Smooth muscle cell (in vitro differentiated cells): ENCODE results near the gene GTF2IRD1. TPM values are rescaled to one million over a fixed set of nuclear protein-coding genes. Genes with fewer than 3 reads are reported as not detected.

Experiments
- DNase-seq: peaks from one replicate; lab custom pipeline; 2025; ENCODE audit not compliant: unreplicated experiment; lab: John Stamatoyannopoulos, UW
- H2AFZ ChIP-seq: fragments of 200-600 bp; sonication (generic); 2 replicates; pipeline ENCODE4 v1.6.0; 2016; ENCODE audit warnings: antibody characterized with exemption, low read depth, mild to moderate bottlenecking
- H3F3A ChIP-seq: fragments of 200-600 bp; sonication (generic); 2 replicates; pipeline ENCODE4 v1.6.0; 2017; ENCODE audit warnings: antibody characterized with exemption, low read depth
- H3K27ac ChIP-seq: fragments of 200-600 bp; sonication (generic); 2 replicates; pipeline ENCODE4 v1.5.1; 2016; ENCODE audit warnings: low read depth, mild to moderate bottlenecking
- H3K27me3 ChIP-seq: fragments of 200-600 bp; sonication (generic); 2 replicates; pipeline ENCODE4 v1.6.1; 2016; ENCODE audit warnings: low read depth, mild to moderate bottlenecking
- H3K36me3 ChIP-seq: fragments of 200-600 bp; sonication (generic); 2 replicates; pipeline ENCODE4 v1.5.1; 2016; ENCODE audit warnings: low read depth
- H3K4me1 ChIP-seq: fragments of 200-600 bp; sonication (generic); 2 replicates; pipeline ENCODE4 v1.5.1; 2016; ENCODE audit warnings: low read depth
- H3K4me2 ChIP-seq: fragments of 200-600 bp; sonication (generic); 2 replicates; pipeline ENCODE4 v1.6.0; 2016; ENCODE audit warnings: mild to moderate bottlenecking
- H3K4me3 ChIP-seq: fragments of 200-600 bp; sonication (generic); 2 replicates; pipeline ENCODE4 v1.5.1; 2016; ENCODE audit warnings: mild to moderate bottlenecking
- H3K79me2 ChIP-seq: fragments of 200-600 bp; sonication (generic); 2 replicates; pipeline ENCODE4 v1.6.0; 2016; ENCODE audit warnings: low read depth, mild to moderate bottlenecking
- H3K9ac ChIP-seq: fragments of 200-600 bp; sonication (generic); 2 replicates; pipeline ENCODE4 v1.6.0; 2016; ENCODE audit warnings: low read depth
- H3K9me3 ChIP-seq: fragments of 200-600 bp; sonication (generic); replicated peaks from 2 replicates; pipeline ENCODE4 v1.5.1; 2016; ENCODE audit warnings: low read depth
- H4K20me1 ChIP-seq: fragments of 200-600 bp; sonication (generic); 2 replicates; pipeline ENCODE4 v1.6.0; 2016; ENCODE audit warnings: low read depth
- WGBS: methylation state at CpG from one replicate; pipeline ENCODE4 v1.1.7; 2016; ENCODE audit warnings: low lambda C conversion rate; 5-methylcytosine and 5-hydroxymethylcytosine counted together
- polyA plus RNA-seq: library from polyadenylated mRNA; unstranded; fragments of >200 nt; fragmentation: Nextera tagmentation; extraction: Ambion mirVana; gene quantifications from 2 replicates; pipeline ENCODE4 v1.2.1, GENCODE V29; 2016
- total RNA-seq: library from RNA; depleted of rRNA; stranded (reverse); fragments of >200 nt; gene quantifications from 2 replicates; pipeline ENCODE4 v1.2.3, GENCODE V29; 2014
- TF ChIP-seq, protein P1 (sequence below): fragments of 200-600 bp; sonication (generic); IDR thresholded peaks from 2 replicates; pipeline ENCODE4 v1.5.1; 2017; ENCODE audit warnings: borderline replicate concordance, mild to moderate bottlenecking, antibody characterized with exemption; ENCODE audit not compliant: insufficient read depth, poor library complexity, severe bottlenecking

Gene GTF2IRD1
- total and polyA plus RNA-seq, 2 experiments from 2014 or later = 20.0 to 41.5 TPM

DNA sequence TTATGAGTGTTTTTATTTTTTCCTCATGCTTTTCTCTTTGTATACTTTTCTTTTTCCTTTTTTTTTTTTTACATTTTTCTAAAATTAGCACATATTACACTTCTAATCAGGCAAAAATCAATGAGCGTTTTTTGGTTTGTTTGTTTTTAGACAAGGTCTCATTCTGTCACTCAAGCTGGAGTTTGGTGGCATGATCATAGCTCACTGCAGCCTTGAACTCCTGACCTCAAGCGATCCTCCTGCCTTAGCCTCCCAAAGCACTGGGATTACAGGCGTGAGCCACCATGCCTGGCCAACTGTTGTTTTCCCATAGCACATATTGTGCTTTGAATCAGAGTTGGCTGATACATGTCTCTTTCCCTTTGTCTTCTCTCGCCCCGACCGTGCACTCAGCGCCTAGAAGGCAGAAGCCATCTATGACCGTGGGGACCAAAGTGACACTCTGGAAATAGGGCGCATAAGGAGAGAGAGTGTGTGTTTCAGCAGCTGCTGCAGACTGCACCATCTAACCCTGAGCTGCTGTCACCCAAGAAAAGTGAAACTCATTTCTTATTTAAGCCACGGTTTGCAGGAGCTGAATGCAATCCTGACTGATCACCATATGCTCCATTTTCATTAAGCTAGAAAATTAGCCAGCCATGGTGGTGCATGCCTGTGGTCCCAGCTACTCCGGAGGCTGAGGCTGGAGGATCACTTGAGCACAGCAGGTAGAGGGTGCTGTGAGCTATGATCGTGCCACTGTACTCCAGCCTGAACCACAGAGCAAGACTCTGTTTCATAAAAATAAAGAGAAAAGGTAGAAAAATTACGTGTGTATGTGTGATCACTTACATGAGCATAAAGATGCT is 162.5 kb downstream of the GTF2IRD1 start:
- no peak overlapping the region for H2AFZ ChIP-seq
- no peak overlapping the region for H3K4me2 ChIP-seq
- TF ChIP-seq, protein P1, sequence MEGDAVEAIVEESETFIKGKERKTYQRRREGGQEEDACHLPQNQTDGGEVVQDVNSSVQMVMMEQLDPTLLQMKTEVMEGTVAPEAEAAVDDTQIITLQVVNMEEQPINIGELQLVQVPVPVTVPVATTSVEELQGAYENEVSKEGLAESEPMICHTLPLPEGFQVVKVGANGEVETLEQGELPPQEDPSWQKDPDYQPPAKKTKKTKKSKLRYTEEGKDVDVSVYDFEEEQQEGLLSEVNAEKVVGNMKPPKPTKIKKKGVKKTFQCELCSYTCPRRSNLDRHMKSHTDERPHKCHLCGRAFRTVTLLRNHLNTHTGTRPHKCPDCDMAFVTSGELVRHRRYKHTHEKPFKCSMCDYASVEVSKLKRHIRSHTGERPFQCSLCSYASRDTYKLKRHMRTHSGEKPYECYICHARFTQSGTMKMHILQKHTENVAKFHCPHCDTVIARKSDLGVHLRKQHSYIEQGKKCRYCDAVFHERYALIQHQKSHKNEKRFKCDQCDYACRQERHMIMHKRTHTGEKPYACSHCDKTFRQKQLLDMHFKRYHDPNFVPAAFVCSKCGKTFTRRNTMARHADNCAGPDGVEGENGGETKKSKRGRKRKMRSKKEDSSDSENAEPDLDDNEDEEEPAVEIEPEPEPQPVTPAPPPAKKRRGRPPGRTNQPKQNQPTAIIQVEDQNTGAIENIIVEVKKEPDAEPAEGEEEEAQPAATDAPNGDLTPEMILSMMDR = no peak
- H3K27ac ChIP-seq = no peak overlapping the region
- no peaks in the 10 kb centered on the region for H3K9me3 ChIP-seq
- no peak for DNase-seq
- H4K20me1 ChIP-seq = no peaks in the 10 kb centered on the region
- WGBS = 95% methylated on average over 13 of the region's 13 CpGs
- H3F3A ChIP-seq = no peaks in the 10 kb centered on the region
- H3K9ac ChIP-seq = no peak overlapping the region
- H3K27me3 ChIP-seq = no peaks in the 10 kb centered on the region
- H3K4me3 ChIP-seq = no peak overlapping the region
- H3K79me2 ChIP-seq = no peaks in the 10 kb centered on the region
- peaks cover 10% of the 10 kb centered on the region for H3K4me1 ChIP-seq
- H3K36me3 ChIP-seq = no peaks in the 10 kb centered on the region

DNA sequence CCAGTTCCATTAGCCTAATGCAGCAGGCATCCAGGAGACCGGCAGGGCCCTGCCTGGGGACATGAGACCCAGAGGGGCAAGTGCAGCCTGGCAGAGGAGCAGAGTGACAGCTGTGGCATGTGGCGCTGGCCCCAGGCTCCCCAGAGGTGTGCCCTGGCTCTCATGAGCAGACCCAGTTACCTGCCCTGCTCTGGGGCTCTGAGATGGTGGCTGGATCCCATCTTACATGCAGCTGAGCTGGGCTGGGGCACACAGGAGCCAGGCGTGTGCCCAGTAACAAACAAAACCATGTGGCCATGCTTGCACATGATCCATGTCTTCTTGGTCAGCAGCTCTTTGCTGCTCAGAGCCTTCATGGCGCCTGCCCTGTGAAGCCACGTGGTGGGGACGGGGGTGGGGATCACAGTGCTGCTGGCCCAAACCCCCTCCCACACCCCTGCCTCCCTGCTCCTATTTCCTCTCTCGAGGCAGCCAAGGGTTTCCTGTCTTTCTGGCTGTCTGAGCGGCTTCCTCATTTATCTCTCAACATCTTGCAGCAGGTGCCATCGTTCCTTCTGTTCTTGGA is 163.6 kb downstream of the GTF2IRD1 start:
- no peaks in the 10 kb centered on the region for H4K20me1 ChIP-seq
- H3K79me2 ChIP-seq = no peaks in the 10 kb centered on the region
- no peak overlapping the region for H2AFZ ChIP-seq
- TF ChIP-seq, protein P1 = no peak
- no peak overlapping the region for H3K27ac ChIP-seq
- no peaks in the 10 kb centered on the region for H3K36me3 ChIP-seq
- DNase-seq = no peak
- no peaks in the 10 kb centered on the region for H3K27me3 ChIP-seq
- 52% methylated on average over 9 of the region's 9 CpGs for WGBS
- no peaks in the 10 kb centered on the region for H3F3A ChIP-seq
- H3K9me3 ChIP-seq = no peaks in the 10 kb centered on the region
- no peak overlapping the region for H3K9ac ChIP-seq
- no peak overlapping the region for H3K4me3 ChIP-seq
- peaks cover 10% of the 10 kb centered on the region for H3K4me1 ChIP-seq
- no peak overlapping the region for H3K4me2 ChIP-seq

DNA sequence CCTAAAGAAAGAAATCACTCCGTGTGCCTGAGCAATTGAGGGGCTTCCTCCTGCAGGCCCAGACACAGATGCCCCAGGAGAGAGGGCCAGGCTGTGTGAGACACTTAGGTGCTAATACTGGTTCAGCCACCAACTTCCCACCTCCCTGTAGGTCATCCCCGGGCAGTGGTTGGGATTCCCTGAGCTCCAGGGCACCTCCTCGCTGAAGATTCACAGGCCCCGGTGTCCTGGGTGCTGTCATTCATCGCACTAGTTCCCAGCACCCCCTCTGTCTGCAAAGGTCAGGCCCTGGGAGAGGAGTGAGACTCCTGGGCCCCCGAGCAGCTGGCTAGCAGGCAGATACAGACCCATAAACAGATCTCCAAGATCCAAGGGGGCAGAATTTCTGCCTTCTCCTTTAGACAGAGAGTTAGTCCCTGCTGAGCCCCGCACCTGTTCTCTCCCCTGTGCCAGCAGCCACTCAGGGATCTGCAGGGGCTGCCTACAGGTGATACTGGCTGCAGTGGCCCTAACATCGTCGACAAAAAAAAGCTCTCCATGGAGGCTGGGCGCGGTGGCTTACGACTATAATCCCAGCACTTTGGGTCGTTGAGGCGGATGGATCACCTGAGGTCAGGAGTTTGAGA is 165.6 kb downstream of the GTF2IRD1 start:
- no peak for DNase-seq
- H3K9me3 ChIP-seq = no peaks in the 10 kb centered on the region
- 77% methylated on average over 14 of the region's 14 CpGs for WGBS

More for the DNA sequence above, 165.6 kb downstream of the GTF2IRD1 start:
- H3K4me2 ChIP-seq = no peak overlapping the region
- H3K27ac ChIP-seq = no peak overlapping the region
- H3K79me2 ChIP-seq = no peaks in the 10 kb centered on the region
- no peaks in the 10 kb centered on the region for H3F3A ChIP-seq
- no peak overlapping the region for H3K9ac ChIP-seq
- H2AFZ ChIP-seq = no peak overlapping the region
- H3K4me3 ChIP-seq = no peak overlapping the region
- H3K36me3 ChIP-seq = no peaks in the 10 kb centered on the region
- TF ChIP-seq, protein P1 = no peak
- peaks cover 10% of the 10 kb centered on the region for H3K4me1 ChIP-seq
- no peaks in the 10 kb centered on the region for H3K27me3 ChIP-seq
- H4K20me1 ChIP-seq = no peaks in the 10 kb centered on the region
